Nucleus accumbens (tissue), 56 donors: ENCODE results near the gene PPA2.
"Not testable (repeated sequence)": the region's sequence is repeated elsewhere in the genome, so short reads cannot be mapped to it uniquely, and the experiment has no call there.

Source experiments
- DNase-seq, 56 donors: peaks; one replicate each; lab custom pipeline; 2025; lab: John Stamatoyannopoulos, UW

The PPA2 gene

DNA sequence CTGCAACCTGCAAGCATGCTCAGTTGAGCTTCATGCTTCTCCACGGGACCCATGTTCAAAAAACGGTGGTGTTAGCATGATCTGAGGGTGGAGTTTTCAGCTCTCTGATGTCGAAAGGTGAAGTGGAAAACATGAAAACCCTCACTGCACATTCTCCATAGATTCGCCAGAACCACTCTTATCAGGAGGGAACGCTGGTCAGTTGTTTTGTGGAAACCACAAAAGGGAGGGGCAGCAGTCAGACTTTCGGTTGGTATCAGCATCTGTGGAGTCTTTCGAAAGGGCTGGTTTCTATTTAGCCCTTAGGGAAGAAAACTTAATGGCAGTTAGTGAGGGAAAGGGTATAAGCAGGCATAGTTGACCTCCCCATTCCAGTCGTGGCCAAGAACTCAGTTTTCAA, 12.6 kb downstream of the PPA2 start:
- no peak for DNase-seq

DNA sequence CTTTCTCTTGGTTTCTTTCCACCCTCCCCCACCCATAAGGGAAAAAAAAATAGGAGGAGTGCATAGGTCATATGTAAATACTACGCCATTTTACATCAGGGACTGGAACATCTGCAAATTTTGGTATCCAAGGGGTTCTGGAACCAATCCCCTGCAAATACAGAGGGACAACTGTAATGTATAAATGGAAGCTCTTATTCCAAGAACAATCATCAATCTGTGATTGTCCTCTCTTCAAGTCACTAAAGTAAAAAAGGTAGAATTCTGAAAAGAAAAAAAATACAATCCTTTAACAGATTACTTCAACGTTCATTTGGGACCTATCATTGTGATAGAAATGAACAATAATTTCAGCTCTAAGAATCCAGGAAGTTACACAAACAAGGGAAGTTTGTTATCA, 13.6 kb downstream of the PPA2 start:
- DNase-seq: no peak

DNA sequence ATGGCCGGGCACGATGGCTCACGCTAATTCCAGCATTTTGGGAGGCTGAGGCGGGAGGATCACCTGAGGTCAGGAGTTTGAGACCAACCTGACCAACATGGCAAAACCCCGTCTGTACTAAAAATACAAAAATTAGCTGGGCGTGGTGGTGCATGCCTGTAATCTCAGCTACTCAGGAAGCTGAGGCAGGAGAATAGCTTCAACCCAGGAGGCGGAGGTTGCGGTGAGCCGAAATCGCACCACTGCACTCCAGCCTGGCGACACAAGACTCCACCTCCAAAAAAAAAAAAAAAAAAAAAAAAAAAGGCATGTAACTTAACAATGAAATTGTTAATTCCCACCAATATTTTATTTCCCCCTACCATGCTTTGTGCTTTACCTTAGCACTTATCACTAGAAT, 15.3 kb downstream of the PPA2 start:
- not testable (repeated sequence) for DNase-seq

DNA sequence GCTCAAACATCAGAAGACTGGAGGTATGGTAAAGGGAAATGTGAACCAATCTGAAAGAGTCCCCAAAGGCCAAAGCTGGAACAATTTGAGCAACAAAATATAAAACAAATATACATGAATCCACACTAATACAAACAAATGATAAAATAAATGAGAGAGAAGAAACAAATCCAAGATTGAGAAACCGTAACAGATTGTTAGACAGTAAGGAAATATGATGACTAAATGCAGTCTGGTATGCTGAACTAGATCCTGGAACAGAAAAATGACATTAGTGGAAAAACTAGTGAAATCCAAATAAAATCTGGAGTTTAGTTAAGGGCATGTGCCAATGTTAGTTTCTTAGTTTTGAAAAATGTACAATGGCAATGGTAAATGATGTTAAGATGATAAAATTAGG, 15.9 kb downstream of the PPA2 start:
- DNase-seq: no peak

- DNase-seq: no peak
Measured at GRCh38 chr4:105455998-105456397, 17.9 kb downstream of the PPA2 start.

GRCh38 chr4:105455182-105455581, 18.7 kb downstream of the PPA2 start:
- no peak for DNase-seq

- no peak for DNase-seq
Measured at GRCh38 chr4:105453550-105454205, 20.2 kb downstream of the PPA2 start.

DNA sequence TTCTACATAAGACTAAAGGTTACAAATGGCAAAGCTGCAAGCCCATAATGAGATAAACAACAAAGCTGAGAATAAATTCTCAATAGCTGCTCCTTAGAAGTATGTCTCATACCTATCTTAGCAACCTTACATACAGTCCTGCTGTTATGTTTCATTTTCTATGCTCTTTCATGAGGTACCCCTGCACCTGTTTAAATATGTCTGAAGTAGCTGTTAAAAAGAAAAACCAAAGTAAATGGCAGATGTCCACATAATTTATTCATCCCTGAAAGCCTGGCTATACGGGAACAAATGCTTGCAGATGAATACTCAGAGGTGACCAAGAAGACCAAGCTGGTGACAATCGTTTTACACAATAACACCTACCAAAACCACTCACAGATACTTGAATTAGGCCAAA, 22.5 kb downstream of the PPA2 start:
- DNase-seq: no peak

DNA sequence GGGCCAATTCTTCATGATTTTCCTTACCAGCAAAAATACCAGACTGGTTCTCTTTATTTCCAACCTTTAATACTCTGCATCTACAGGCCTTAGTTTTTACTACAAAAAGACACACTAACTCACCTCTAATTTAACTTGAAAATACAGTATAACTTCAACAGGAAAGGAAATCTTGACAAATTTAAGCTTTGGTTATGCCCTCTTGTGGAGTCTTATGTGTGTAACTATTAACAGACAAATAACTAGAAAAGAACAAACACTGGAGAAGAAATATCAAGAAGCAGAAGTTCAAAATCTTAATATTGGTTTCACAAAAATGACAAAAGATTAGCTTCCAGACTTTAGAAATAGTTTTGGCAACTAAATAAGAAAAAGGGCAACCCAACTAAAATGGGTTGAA, 33.0 kb downstream of the PPA2 start:
- no peak for DNase-seq

- no peak for DNase-seq
Measured at GRCh38 chr4:105437637-105438036, 36.2 kb downstream of the PPA2 start.

DNA sequence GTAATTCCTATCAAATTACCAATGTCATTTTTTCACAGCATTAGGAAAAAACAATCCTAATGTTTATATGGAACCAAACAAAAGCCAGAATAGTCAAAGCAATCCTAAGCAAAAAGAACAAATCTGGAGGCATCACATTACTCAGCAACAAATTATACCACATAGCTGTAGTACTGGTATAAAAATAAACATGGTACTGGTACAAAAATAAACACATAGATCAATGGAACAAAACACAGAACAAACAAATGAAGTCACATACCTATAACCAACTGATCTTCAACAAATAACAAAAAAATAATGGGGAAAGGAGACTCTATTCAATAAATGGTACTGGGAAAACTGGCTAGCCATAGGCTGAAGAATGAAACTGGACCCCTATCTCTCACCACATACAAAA, 37.4 kb downstream of the PPA2 start:
- no peak for DNase-seq

GRCh38 chr4:105434940-105435339, 38.9 kb downstream of the PPA2 start:
- no peak for DNase-seq

GRCh38 chr4:105433421-105433820, 40.4 kb downstream of the PPA2 start:
- no peak for DNase-seq

DNA sequence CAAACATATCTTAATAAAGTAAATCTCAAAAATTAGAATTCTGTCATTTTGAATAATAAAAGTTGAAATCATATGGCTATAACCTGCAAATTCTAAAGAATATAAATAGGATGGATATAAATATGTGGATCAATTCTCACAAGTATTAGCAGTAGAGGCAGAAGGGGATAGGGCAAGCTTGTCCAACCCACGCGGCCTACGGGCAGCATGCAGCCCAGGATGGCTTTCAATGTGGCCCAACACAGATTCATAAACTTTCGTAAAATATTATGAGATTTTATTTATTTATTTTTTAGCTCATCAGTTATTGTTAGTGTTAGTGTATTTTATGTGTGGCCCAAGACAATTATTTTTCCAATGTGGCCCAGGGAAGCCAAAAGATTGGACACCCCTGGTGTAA, 41.4 kb downstream of the PPA2 start:
- no peak for DNase-seq

DNA sequence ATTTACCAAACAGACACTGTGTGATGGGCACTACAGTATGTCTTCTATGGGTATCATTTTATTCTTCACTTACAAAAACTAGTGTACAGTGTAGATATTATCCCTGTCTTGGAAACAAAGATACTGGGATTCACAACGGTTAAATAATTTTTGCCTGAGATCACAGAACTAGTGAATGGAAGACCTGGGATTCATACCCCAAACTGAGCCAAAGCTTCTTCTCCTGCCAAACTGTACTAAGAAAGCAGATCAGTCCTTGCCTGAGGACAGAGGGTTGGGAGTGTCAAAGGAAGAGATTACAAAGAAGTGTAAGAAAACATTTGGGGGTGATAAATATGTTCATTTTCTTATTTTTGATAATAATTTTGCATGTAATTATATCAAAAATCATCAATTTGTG, 43.1 kb downstream of the PPA2 start:
- no peak for DNase-seq

- DNase-seq: no peak
Measured at GRCh38 chr4:105426187-105426897, 47.5 kb downstream of the PPA2 start.

- no peak for DNase-seq
Measured at GRCh38 chr4:105422207-105422920, 51.5 kb downstream of the PPA2 start.

- DNase-seq: no peak
Measured at GRCh38 chr4:105417624-105418023, 56.2 kb downstream of the PPA2 start.

- DNase-seq: no peak
Measured at GRCh38 chr4:105415281-105415744, 58.5 kb downstream of the PPA2 start.

GRCh38 chr4:105414316-105414715, 59.5 kb downstream of the PPA2 start:
- no peak for DNase-seq

DNA sequence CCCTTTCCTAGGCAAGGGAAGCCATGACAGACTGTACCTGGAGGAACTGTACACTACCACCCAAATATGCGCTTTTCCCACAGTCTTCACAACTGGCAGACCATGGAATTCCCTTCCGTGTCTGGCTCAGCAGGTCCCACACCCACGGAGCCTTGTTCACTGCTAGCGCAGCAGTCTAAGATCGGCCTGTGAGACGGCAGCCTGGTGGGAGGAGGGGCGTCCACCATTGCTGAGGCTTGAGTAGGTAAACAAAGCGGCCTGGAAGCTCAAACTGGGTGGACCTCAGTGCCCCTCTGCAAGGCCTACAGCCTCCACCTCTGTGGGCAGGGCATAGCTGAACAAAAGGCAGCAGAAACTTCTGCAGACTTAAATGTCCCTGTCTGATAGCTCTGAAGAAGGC, 64.7 kb downstream of the PPA2 start:
- DNase-seq: not testable (repeated sequence)
